ENCODE results near the gene EVA1A.

The EVA1A gene

DNA sequence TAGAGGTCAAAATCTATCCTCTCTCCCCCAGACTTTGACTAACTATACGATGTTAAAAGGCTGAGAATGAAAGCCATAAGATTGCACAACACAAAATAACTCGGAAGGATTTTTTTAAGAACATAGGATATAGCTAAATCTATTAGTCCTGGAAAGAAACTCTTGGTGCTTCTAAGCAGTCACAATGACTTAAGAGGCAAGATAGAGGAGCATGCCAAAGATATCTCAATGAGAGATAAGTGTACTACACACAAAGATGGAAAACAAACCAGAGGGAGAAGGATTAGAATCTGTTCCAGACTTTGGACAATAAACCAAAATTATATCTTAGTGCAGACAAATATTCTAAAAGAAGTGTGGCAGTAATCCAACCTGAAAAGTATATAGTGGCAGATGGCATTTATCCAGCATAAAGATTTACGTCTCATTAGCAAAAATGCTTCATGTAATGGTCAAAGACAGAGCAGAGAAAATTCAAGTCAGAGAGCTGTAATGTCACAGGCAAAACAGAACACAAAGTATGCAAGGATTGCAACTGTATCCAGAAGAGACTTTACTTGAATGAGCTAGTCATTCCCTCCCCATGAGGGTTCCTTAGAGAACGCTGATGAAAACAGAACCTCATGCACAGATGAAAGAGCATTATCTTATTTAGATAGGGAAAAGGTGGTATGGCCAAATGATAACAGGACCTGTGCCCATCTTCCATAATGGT, 28.8 kb upstream of the EVA1A start:
- DNase-seq, result no peak

GRCh38 chr2:75587954-75588587, 27.3 kb upstream of the EVA1A start:
- DNase-seq, result no peak

- no peak for DNase-seq
These were observed 26.2 kb upstream of the EVA1A start for GRCh38 chr2:75586971-75587370.

DNA sequence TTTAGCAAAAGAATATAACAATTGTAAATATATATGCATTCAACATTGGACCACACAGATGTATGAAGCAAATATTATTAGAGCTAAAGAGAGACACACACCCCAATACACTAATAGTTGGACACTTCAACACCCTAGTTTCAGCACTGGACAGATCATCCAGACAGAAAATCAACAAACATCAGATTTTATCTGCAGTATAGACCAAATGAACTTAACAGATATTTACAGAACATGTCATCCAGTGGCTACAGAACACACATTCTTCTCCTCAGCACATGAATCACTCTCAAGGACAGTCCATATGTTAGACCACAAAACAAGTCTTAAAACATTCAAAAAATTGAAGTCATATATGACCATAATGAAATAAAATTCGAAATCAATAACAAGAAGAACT, 22.1 kb upstream of the EVA1A start:
- DNase-seq, result no peak

GRCh38 chr2:75580606-75581005, 19.9 kb upstream of the EVA1A start:
- DNase-seq, result no peak

DNA sequence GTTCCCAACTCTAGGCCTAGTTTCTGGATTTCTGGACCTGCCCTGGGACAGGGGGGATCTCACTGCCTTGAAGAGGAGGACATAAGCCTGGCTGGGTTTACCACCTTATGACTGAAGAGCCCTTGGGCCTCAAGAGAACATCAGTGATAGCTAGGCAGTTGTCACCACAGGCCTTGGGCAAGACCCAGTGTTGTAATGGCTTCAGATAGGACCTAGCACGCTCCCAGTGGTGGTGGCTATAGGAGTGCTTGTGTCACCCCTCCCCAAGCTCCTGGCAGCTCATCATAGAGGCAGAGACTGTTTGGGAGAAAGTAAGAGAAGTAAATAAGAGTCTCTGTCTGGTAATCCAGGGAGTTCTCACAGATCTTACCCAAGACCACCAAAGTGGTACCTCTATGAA, 19.4 kb upstream of the EVA1A start:
- no peak for DNase-seq

- no peak for DNase-seq
These were observed 18.4 kb upstream of the EVA1A start for GRCh38 chr2:75579186-75579585.

DNA sequence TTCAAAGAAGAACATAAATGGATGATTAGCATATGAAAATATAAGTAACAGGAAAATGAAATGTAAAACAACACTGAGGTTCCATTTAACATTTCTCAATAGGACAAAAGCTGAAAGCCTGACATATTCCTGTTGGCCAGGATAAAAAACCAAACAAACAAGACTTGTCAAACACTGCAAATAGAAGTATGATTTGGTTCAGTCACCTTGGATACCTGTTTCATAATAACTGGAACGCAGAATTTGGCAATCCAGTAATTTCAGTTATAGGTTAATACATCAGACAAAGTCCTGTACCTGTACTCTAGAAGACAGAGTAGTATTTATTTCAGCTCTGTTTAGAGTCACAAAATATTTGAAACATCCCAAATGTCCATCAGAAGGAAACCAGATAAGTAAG, 16.5 kb upstream of the EVA1A start:
- no peak for DNase-seq

DNA sequence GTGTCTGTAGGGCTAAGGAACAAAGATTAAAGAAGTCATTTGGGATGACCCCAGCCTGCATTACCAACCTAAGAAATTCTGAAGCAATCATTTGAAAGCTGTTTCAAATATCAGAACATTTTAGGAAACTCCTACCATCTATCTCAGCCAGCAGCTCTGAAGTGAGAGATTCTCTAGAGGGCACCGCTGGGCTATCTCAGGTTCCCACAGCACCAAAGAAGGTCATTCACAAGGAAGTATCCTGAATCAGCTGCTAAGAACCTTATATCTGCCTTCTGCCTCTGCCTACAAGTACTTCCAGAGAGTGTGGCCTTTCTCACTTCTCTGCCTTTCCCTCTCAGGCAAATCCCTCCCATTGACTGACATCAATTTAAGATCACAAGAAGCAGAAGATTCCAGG, 13.4 kb upstream of the EVA1A start:
- no peak for DNase-seq

- no peak for DNase-seq
These were observed 12.6 kb upstream of the EVA1A start for GRCh38 chr2:75573145-75573878.

- no peak for DNase-seq
These were observed 11.1 kb upstream of the EVA1A start for GRCh38 chr2:75571730-75572430.

DNA sequence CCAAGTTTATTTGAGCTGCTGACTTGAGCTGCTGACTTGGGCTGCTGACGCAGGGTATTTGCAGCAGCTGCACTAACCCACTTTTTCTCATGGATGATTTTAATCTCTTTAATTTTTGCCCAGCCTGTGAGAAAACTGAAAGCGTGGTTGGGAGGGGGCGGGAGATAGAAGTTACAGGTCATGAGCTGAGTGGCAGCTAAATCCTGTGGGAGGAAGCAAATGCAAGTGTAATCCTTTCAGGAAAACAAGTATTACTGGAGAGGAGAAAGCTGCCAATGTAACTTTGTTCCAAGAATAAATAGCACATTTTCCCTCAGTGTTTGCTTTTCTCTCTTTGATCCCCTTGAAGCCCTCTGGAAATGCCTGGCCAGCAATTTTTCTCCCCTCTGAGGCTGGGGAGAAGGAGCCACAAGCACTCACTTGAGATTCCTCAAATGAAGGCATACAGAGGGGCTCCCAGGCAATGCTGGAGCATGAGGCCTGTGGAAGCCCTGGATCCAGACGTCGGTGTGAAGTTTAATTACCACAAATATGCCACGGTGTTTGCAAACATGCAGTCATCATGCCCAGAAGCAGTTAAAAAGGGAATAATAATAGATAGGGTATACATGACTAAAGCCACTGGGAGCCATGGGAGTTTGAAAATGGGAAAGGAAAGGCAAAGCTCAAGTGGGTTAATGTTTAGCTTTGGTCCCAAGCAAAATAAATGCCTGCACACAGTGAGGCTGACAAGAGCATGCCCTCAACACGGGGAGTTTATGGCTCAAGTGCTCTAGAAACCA, 10.4 kb upstream of the EVA1A start:
- no peak for DNase-seq

DNA sequence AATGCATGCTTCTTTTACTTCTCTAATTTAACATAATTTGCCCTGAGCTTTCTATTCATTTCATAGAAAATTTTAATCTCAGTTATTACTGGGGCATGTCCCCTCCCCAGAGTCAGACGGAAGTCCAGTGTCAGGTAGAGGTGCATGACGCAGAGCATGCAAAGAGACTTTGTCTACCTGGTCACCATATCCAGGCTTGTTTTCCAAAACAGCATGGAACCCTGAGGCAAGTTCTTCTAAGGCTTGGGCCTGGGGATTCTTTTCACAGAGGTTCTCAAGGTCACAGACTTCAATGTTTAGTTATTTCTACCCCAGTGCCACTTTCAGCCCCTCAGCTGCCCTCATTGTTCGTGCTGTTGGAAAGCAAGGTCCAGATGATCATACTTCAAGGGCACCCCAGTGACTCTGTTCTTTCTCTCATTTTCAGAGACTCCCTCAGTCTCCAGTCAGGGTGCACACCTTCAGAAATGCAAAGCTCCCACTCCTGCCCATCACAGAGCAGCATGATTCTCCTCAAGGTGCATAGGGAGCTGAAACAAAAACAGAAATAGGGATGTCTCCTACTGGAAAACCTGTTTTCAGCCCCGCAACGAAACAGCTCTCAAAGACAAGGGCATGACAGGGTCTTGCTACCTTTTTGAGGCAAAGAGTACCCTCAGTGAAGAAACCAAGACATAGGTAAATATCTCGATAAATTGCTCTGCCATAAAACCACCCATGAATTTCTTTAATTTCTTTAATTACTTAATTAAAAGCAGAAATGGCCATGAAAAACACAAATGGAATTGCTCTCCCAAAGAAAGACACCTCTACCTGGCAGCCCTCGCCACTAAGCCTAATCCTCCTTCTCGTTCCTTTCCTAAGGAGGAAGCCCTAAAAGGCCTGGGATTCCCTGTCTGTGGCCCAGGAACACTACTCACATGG, 9.5 kb upstream of the EVA1A start:
- DNase-seq, result no peak

DNA sequence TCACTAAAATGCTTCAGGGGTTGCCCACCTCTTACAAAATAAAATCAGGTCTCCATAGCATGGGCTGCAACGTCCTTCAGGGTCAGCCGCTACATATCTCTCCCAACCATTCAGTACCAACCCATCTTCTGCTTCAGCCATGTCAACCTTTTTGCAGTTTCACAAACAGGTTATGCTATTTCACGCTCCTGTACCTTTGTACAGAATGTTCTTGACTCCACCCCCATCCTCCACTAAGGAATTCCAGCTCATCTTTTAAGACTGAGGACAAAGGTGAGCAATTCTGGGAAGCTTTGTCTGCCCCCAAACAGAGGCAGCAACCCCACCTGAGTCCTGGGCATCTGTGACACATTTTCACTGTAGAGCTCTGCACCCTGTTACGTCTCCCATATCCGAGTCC, 8.8 kb upstream of the EVA1A start:
- DNase-seq, result no peak

DNA sequence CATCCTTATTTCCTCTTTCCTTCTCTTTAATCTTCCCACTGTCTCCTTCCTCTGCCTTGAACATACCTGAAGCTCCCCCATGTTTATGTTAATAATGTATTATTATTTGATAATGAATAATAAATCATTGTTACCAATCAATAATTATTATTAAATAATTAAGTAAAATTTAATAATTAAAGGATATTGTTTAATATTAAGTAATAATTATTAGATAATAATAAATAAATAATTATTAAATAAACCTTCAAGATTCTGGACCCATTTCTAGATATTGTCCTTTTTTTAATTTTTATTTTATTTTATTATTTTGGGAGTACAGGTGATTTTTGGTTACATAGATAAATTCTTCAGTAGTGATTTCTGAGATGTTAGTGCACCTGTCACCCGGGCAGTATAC, 7.4 kb upstream of the EVA1A start:
- no peak for DNase-seq

DNA sequence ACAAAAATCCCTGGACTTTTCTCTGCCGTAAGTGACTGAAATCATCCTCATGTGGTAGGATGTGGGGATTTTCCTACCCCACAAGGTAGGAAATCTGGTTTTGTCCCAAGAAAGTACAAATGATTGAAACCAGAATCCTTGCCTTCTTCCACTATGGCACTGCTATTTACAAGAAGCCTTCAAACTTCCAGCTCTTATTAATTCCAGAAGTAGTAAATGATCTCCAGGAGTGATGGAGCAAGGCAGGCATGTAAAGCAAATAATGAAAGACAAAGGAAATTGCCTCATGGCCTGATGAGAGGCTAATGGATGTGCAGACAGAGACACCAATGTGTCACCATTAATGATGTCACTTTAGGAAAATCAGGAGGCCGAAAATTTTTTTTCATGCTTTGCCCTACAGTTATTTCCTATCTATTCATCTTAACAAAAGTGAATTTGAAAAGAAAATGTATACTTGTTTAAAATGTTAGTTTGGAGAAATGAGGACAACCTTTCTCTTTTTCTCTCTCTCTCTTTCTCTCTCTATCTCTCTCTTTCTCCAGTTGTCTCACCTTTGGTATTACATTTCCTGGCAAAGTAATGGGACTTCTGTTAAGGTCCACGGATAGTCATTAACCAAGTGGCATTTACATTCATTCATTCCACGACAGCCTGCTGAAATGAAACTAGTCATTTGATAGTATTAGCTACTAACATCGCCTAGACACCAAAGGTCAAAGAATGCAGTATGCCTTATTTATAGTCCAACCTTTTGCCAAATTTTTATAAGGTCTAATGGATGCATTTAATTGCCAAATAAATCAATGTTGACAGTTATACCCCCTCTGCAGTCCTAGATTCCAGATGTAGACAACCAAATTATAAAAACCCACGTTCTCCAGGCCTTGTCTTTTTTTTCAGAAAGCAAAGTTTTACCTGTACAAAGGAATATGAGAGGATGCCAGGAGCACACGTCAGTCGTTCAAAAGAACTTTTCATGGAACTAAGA, 5.0 kb upstream of the EVA1A start:
- DNase-seq, result no peak

- no peak for DNase-seq
These were observed 4.1 kb upstream of the EVA1A start for GRCh38 chr2:75564713-75565359.

GRCh38 chr2:75564026-75564688, 3.4 kb upstream of the EVA1A start:
- no peak for DNase-seq

DNA sequence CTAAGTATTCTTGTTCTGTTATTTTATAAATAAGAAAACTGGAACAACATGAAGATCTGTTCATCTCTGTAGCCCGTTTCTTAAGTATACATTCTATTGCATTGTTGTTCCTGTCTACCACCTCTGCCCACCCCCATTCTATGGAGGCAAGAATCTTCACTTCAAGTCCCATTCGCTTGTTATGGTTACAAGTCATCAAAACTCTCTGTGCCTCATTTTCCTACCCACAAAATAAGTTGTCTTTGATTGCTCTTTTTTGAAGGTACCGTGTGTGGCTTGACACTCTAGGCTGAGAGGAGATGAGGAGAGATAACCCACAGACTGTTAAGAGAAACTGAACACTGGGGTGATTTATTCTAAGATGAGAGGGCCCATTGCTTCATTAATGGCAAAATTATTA, 2.9 kb upstream of the EVA1A start:
- no peak for DNase-seq
